Duodenal mucosa (tissue), 2 donors: ENCODE data around the gene CTSZ.

Experiments
- H3K27ac ChIP-seq: one replicate; pipeline ENCODE4 v1.7.0; 2013; ENCODE audit warnings: low read depth, low read length
- H3K27me3 ChIP-seq, 2 donors: one replicate each; pipeline ENCODE4 v1.7.0; 2013; ENCODE audit warnings: low read length in 2 of 2, control low read depth in 1 of 2; ENCODE audit not compliant: insufficient read depth in 2 of 2, control insufficient read depth in 1 of 2
- H3K36me3 ChIP-seq, 2 donors: one replicate each; pipeline ENCODE4 v1.7.0; 2013; ENCODE audit warnings: low read length in 2 of 2, control low read depth in 1 of 2; ENCODE audit not compliant: insufficient read depth in 2 of 2, control insufficient read depth in 1 of 2
- H3K4me1 ChIP-seq, 2 donors: one replicate each; pipeline ENCODE4 v1.7.0; 2013; ENCODE audit warnings: low read length in 2 of 2, control low read depth in 1 of 2; ENCODE audit not compliant: insufficient read depth in 2 of 2, control insufficient read depth in 1 of 2
- H3K4me3 ChIP-seq, 2 donors: one replicate each; pipeline ENCODE4 v1.7.0; 2013; ENCODE audit warnings: low read length in 2 of 2, low read depth in 1 of 2
- H3K9ac ChIP-seq, 2 donors: one replicate each; pipeline ENCODE4 v1.7.0; 2013; ENCODE audit warnings: low read length in 2 of 2, low read depth in 1 of 2
- H3K9me3 ChIP-seq, 2 donors: one replicate each; pipeline ENCODE4 v1.7.0; 2013; ENCODE audit warnings: low read length in 2 of 2, control low read depth in 1 of 2; ENCODE audit not compliant: control insufficient read depth in 1 of 2

The CTSZ gene

GRCh38 chr20:59023616-59024015 is 16.6 kb upstream of the CTSZ start:
- Histone ChIP-seq H3K27me3 (no peaks in the 10 kb centered on the region), H3K9me3 (no peaks in the 10 kb centered on the region), H3K27ac (no peak overlapping the region), H3K9ac (no peak overlapping the region), H3K4me3 (no peak overlapping the region), H3K4me1 (peaks cover 1 to 12% of the 10 kb centered on the region in 2 donors), H3K36me3 (peaks cover 24 to 62% of the 10 kb centered on the region in 2 donors)

GRCh38 chr20:59022754-59023153 is 15.7 kb upstream of the CTSZ start:
- Histone ChIP-seq H3K4me3 (no peak overlapping the region), H3K36me3 (peaks cover 20 to 55% of the 10 kb centered on the region in 2 donors), H3K4me1 (peaks cover 0 to 4% of the 10 kb centered on the region in 2 donors), H3K27me3 (no peaks in the 10 kb centered on the region), H3K9me3 (no peaks in the 10 kb centered on the region), H3K27ac (no peak overlapping the region), H3K9ac (no peak overlapping the region)

GRCh38 chr20:59020938-59021551 is 14.0 kb upstream of the CTSZ start:
- no peaks in the 10 kb centered on the region for H3K27me3 ChIP-seq
- H3K9ac ChIP-seq: no peak overlapping the region
- peaks cover 20 to 38% of the 10 kb centered on the region in 2 donors for H3K36me3 ChIP-seq

DNA sequence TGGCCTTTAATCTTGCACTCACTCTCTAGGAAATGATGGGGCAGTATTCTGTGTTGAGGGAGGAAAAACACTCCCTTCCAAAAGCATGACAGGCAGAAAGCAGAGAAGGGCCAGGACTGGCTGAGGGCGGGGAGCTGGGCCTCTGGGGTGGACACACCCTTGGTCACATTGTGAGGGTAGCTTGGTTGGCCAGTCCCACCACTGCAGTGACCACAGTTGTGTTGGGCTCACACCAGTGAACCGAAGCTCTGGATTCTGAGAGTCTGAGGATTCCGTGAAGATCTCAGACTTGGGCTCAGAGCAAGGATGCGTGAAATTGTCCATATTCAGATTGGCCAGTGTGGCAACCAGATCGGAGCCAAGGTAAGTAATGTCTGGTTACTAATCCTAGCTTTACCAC is 12.2 kb upstream of the CTSZ start, which contains the start of gene TUBB1:
Gene TUBB1 (plus strand): TSS at position 213 of the 400 bp plus-strand sequence. CDS start 94 bp downstream, at position 307.
- Histone ChIP-seq H3K36me3 (peaks cover 6 to 20% of the 10 kb centered on the region in 2 donors), H3K4me1 (peaks cover 0 to 4% of the 10 kb centered on the region in 2 donors), H3K27me3 (no peaks in the 10 kb centered on the region), H3K9ac (no peak within 1 kb of the TSS), H3K4me3 (no peak within 1 kb of the TSS), H3K27ac (no peak within 1 kb of the TSS), H3K9me3 (no peaks in the 10 kb centered on the region)

More at GRCh38 chr20:59020938-59021551, 14.0 kb upstream of the CTSZ start:
- H3K27ac ChIP-seq: no peak overlapping the region
- H3K4me1 ChIP-seq: peaks cover 0 to 4% of the 10 kb centered on the region in 2 donors
- H3K9me3 ChIP-seq: no peaks in the 10 kb centered on the region
- H3K4me3 ChIP-seq: no peak overlapping the region

- Histone ChIP-seq H3K27me3 (no peaks in the 10 kb centered on the region), H3K9me3 (no peaks in the 10 kb centered on the region), H3K36me3 (peaks cover 2 to 16% of the 10 kb centered on the region in 2 donors), H3K4me3 (no peak overlapping the region), H3K27ac (no peak overlapping the region), H3K4me1 (peaks cover 0 to 4% of the 10 kb centered on the region in 2 donors), H3K9ac (no peak overlapping the region)
These were observed 11.8 kb upstream of the CTSZ start for GRCh38 chr20:59018817-59019216.

- H3K9me3 ChIP-seq: no peaks in the 10 kb centered on the region
- peak overlapping the region in 1 of 2 donors; percentile 5 for H3K9ac ChIP-seq
- H3K27me3 ChIP-seq: no peaks in the 10 kb centered on the region
- peaks cover 0 to 4% of the 10 kb centered on the region in 2 donors for H3K36me3 ChIP-seq
- no peak overlapping the region for H3K27ac ChIP-seq
- H3K4me3 ChIP-seq: no peak overlapping the region
- peaks cover 0 to 4% of the 10 kb centered on the region in 2 donors for H3K4me1 ChIP-seq
These were observed 10.6 kb upstream of the CTSZ start for GRCh38 chr20:59017493-59018231.

- Histone ChIP-seq H3K4me1 (peaks cover 0 to 4% of the 10 kb centered on the region in 2 donors), H3K36me3 (no peaks in the 10 kb centered on the region), H3K9me3 (no peaks in the 10 kb centered on the region), H3K27ac (no peak overlapping the region), H3K4me3 (no peak overlapping the region), H3K9ac (peak overlapping the region in 1 of 2 donors; percentile 5), H3K27me3 (no peaks in the 10 kb centered on the region)
These were observed 9.9 kb upstream of the CTSZ start for GRCh38 chr20:59016795-59017492.

- H3K4me3 ChIP-seq: no peak overlapping the region
- H3K9ac ChIP-seq: no peak overlapping the region
- H3K9me3 ChIP-seq: no peaks in the 10 kb centered on the region
- peaks cover 2 to 8% of the 10 kb centered on the region in 2 donors for H3K4me1 ChIP-seq
- H3K27me3 ChIP-seq: no peaks in the 10 kb centered on the region
- no peaks in the 10 kb centered on the region for H3K36me3 ChIP-seq
- H3K27ac ChIP-seq: no peak overlapping the region
These were observed 9.0 kb upstream of the CTSZ start for GRCh38 chr20:59015812-59016711.

GRCh38 chr20:59015411-59015810 is 8.4 kb upstream of the CTSZ start:
- peaks cover 8 to 14% of the 10 kb centered on the region in 2 donors for H3K4me1 ChIP-seq
- no peak overlapping the region for H3K4me3 ChIP-seq
- H3K9ac ChIP-seq: no peak overlapping the region
- no peaks in the 10 kb centered on the region for H3K36me3 ChIP-seq
- no peaks in the 10 kb centered on the region for H3K9me3 ChIP-seq
- no peak overlapping the region for H3K27ac ChIP-seq
- H3K27me3 ChIP-seq: no peaks in the 10 kb centered on the region
